ENCODE measurements around the gene PKMYT1. TPM values are rescaled to one million over a fixed set of nuclear protein-coding genes. Genes with fewer than 3 reads are reported as not detected.

PKMYT1 gene
- total RNA-seq, 2 donors from 2014 or later, result 5.9 TPM; not detected in 1

DNA sequence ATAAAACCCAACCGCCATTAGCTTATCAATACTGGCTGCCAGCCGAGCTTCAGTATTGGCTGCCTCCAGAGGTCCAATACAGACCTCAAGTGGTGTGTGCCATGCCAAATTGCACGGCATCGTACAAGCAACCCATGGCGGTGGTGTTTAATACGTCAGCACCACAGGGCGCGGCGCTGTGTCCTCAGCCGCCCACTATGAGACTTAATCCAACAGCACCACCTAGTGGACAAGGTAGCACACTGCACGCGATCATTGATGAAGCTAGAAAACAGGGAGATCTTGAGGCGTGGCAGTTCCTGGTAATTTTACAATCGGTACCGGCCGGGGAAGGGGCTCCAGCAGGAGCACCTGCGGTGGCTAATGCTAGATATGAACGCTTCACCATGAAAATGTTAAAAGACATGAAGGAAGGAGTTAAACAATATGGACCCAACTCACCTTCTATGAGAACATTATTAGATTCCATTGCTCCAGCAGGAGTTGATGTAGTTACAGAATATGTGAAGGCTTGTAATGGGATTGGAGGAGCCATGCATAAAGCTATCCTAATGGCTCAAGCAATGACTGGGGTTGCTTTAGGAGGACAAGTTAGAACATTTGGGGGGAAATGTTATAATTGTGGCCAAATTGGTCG, 53.1 kb downstream of the PKMYT1 start:
- Histone ChIP-seq H3K4me1 (ENCODE audit: control insufficient read depth in 1 of 2, low read depth in 2 of 2) (peaks cover 0 to 5% of the 10 kb centered on the region in 2 donors), H3K27ac (no peak overlapping the region), H3K36me3 (peaks cover 17% of the 10 kb centered on the region), H3K9me3 (no peaks in the 10 kb centered on the region), H3K27me3 (replicated peaks; ENCODE audit: insufficient read depth) (no peaks in the 10 kb centered on the region), H3K4me3 (peak overlapping the region; percentile 56)
- ATAC-seq (ENCODE audit: insufficient number of reproducible peaks, low FRiP score, low read depth) (peak; percentile 72), DNase-seq (ENCODE audit: low spot score) (peak; percentile 79)
- TF ChIP-seq CTCF (IDR thresholded peaks at IDR 0.05), result peak; percentile 98

- Histone ChIP-seq H3K9me3 (no peaks in the 10 kb centered on the region), H3K27me3 (replicated peaks; ENCODE audit: insufficient read depth) (no peaks in the 10 kb centered on the region), H3K4me3 (peak overlapping the region; percentile 56), H3K4me1 (ENCODE audit: control insufficient read depth in 1 of 2, low read depth in 2 of 2) (peaks cover 0 to 5% of the 10 kb centered on the region in 2 donors), H3K36me3 (peaks cover 17% of the 10 kb centered on the region), H3K27ac (no peak overlapping the region)
- TF ChIP-seq CTCF (IDR thresholded peaks at IDR 0.05), result no peak
- no peak for ATAC-seq (ENCODE audit: insufficient number of reproducible peaks, low FRiP score, low read depth)
- DNase-seq (ENCODE audit: low spot score), result no peak
Measured at GRCh38 chr16:2926650-2926999, 53.6 kb downstream of the PKMYT1 start.

DNA sequence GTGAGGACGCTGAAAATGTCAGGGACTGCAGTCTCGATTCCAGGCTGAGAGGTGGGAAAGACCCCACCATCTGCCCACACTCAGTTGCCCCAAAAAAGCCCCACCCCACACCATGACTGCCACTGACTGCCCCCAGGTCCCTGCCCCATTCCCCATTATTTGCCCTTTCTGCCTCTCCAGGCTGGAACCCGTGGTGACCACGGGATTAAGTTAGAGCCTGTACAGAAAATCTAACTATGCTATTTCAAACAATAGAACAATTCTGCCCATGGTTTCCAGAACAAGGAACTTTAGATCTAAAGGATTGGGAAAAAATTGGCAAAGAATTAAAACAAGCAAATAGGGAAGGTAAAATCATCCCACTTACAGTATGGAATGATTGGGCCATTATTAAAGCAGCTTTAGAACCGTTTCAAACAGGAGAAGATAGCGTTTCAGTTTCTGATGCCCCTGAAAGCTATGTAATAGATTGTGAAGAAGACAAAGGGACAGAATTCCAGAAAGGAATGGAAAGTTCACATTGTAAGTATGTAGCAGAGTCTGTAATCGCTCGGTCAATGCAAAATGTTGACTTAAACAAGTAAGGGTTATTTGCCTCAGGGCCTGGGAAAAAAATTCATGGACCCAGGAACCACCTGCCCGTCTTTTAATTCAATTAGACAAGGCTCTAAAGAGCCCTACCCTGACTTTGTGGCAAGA, 54.1 kb downstream of the PKMYT1 start:
- Histone ChIP-seq H3K4me1 (ENCODE audit: control insufficient read depth in 1 of 2, low read depth in 2 of 2) (peaks cover 0 to 5% of the 10 kb centered on the region in 2 donors), H3K27me3 (replicated peaks; ENCODE audit: insufficient read depth) (no peaks in the 10 kb centered on the region), H3K27ac (no peak overlapping the region), H3K9me3 (no peaks in the 10 kb centered on the region), H3K4me3 (no peak overlapping the region), H3K36me3 (peaks cover 17% of the 10 kb centered on the region)
- DNase-seq (ENCODE audit: low spot score) (no peak), ATAC-seq (ENCODE audit: insufficient number of reproducible peaks, low FRiP score, low read depth) (no peak)
- no peak for TF ChIP-seq CTCF (IDR thresholded peaks at IDR 0.05)

GRCh38 chr16:2924901-2925755, 55.1 kb downstream of the PKMYT1 start:
- no peak overlapping the region for H3K4me3 ChIP-seq
- no peak overlapping the region for H3K27ac ChIP-seq
- no peak for TF ChIP-seq CTCF (IDR thresholded peaks at IDR 0.05)
- peaks cover 0 to 5% of the 10 kb centered on the region in 2 donors for H3K4me1 ChIP-seq (ENCODE audit: control insufficient read depth in 1 of 2, low read depth in 2 of 2)
- H3K9me3 ChIP-seq, result no peaks in the 10 kb centered on the region
- DNase-seq (ENCODE audit: low spot score) (no peak), ATAC-seq (ENCODE audit: insufficient number of reproducible peaks, low FRiP score, low read depth) (no peak)
- peaks cover 13% of the 10 kb centered on the region for H3K36me3 ChIP-seq
- H3K27me3 ChIP-seq (replicated peaks; ENCODE audit: insufficient read depth), result no peaks in the 10 kb centered on the region

DNA sequence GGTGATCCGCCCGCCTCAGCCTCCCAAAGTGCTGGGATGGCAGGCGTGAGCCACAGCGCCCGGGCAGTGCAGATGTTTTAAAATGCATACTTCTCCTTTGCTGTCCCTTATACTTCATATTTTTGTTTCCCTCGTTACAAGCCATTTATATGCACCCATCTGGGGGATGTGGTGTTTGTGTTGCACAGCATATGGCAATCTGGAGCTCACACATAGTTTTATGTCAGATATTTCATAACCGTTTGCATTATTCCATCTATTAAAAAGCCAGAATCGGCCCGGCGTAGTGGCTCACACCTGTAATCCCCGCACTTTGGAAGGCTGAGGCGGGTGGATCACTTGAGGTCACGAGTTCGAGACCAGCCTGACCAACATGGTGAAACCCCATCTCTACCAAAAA, 56.8 kb downstream of the PKMYT1 start:
- H3K27me3 ChIP-seq (replicated peaks; ENCODE audit: insufficient read depth), result no peaks in the 10 kb centered on the region
- no peak for ATAC-seq (ENCODE audit: insufficient number of reproducible peaks, low FRiP score, low read depth)
- H3K4me1 ChIP-seq (ENCODE audit: control insufficient read depth in 1 of 2, low read depth in 2 of 2), result peaks cover 0 to 10% of the 10 kb centered on the region in 2 donors
- peaks cover 8% of the 10 kb centered on the region for H3K36me3 ChIP-seq
- H3K4me3 ChIP-seq, result no peak overlapping the region
- no peak for DNase-seq (ENCODE audit: low spot score)
- no peak overlapping the region for H3K27ac ChIP-seq
- no peaks in the 10 kb centered on the region for H3K9me3 ChIP-seq
- TF ChIP-seq CTCF (IDR thresholded peaks at IDR 0.05), result no peak
